Colonic mucosa (tissue), 4 donors: ENCODE data around the gene ZNF106. TPM values are rescaled to one million over a fixed set of nuclear protein-coding genes. Genes with fewer than 3 reads are reported as not detected.

Source experiments
- DNase-seq: peaks from one replicate; pipeline ENCODE4 v3.0.0-alpha.2; 2020
- H3K27ac ChIP-seq: fragments of 200-600 bp; one replicate; pipeline ENCODE4 v1.8.0; 2021
- H3K27me3 ChIP-seq: fragments of 200-600 bp; one replicate; pipeline ENCODE4 v1.8.0; 2021
- H3K36me3 ChIP-seq: fragments of 200-600 bp; one replicate; pipeline ENCODE4 v1.8.0; 2021
- H3K4me1 ChIP-seq: fragments of 200-600 bp; one replicate; pipeline ENCODE4 v1.8.0; 2021; ENCODE audit warnings: mild to moderate bottlenecking
- H3K4me3 ChIP-seq: fragments of 200-600 bp; one replicate; pipeline ENCODE4 v1.8.0; 2021
- H3K9ac ChIP-seq, 2 donors: one replicate each; pipeline ENCODE4 v1.7.0; 2013; ENCODE audit warnings: control low read depth in 2 of 2, low read depth in 2 of 2, low read length in 2 of 2
- H3K9me3 ChIP-seq: fragments of 200-600 bp; one replicate; pipeline ENCODE4 v1.8.0; 2021
- CTCF ChIP-seq: fragments of 200-600 bp; IDR thresholded peaks from one replicate; pipeline ENCODE4 v1.8.0; 2022; ENCODE audit warnings: antibody characterized with exemption, mild to moderate bottlenecking
- intact Hi-C: fragments of 100-400 bp; cut with DNase I; formaldehyde crosslinking; loops from one replicate; pipeline ENCODE4 v1.14.1; 2022
- total RNA-seq, 2 donors: library from RNA; stranded (reverse); fragmentation: NEBNext Ultra II Directional in 1 of 2; extraction: Animal tissue kit (Norgen Biotek cat#: 25700) in 1 of 2; gene quantifications; one replicate each; pipeline ENCODE4 v1.2.1, GENCODE V29; 2021
- donor health status: healthy.
- donor health status: DM: no; HTN: no; CAD: no.
- donor health status: DM: no; HTN: no; CAD: no.

The ZNF106 gene
- total RNA-seq, 2 donors from 2014 or later, result 41.9 to 46.9 TPM

GRCh38 chr15:42448281-42448680 lies 42.7 kb downstream of the ZNF106 start:
- DNase-seq, result no peak
- Histone ChIP-seq H3K27ac (no peak overlapping the region), H3K4me1 (no peaks in the 10 kb centered on the region), H3K4me3 (no peak overlapping the region), H3K9me3 (no peaks in the 10 kb centered on the region), H3K36me3 (peaks cover 5% of the 10 kb centered on the region), H3K9ac (no peak overlapping the region), H3K27me3 (no peaks in the 10 kb centered on the region)
- TF ChIP-seq CTCF, result no peak
- intact Hi-C loops, result no loop called here

GRCh38 chr15:42447599-42447998 lies 43.3 kb downstream of the ZNF106 start:
- Histone ChIP-seq H3K9ac (no peak overlapping the region), H3K4me3 (no peak overlapping the region), H3K36me3 (peaks cover 5% of the 10 kb centered on the region), H3K27ac (no peak overlapping the region), H3K9me3 (no peaks in the 10 kb centered on the region), H3K27me3 (no peaks in the 10 kb centered on the region), H3K4me1 (no peaks in the 10 kb centered on the region)
- DNase-seq, result no peak
- TF ChIP-seq CTCF, result no peak
- intact Hi-C loops, result no loop called here

- no peak for TF ChIP-seq CTCF
- Histone ChIP-seq H3K9me3 (no peaks in the 10 kb centered on the region), H3K27ac (no peak overlapping the region), H3K36me3 (no peaks in the 10 kb centered on the region), H3K4me1 (no peaks in the 10 kb centered on the region), H3K27me3 (no peaks in the 10 kb centered on the region), H3K4me3 (no peak overlapping the region), H3K9ac (no peak overlapping the region)
- intact Hi-C loops, result no loop called here
- DNase-seq, result no peak
These were observed 45.4 kb downstream of the ZNF106 start for GRCh38 chr15:42445551-42445950.

DNA sequence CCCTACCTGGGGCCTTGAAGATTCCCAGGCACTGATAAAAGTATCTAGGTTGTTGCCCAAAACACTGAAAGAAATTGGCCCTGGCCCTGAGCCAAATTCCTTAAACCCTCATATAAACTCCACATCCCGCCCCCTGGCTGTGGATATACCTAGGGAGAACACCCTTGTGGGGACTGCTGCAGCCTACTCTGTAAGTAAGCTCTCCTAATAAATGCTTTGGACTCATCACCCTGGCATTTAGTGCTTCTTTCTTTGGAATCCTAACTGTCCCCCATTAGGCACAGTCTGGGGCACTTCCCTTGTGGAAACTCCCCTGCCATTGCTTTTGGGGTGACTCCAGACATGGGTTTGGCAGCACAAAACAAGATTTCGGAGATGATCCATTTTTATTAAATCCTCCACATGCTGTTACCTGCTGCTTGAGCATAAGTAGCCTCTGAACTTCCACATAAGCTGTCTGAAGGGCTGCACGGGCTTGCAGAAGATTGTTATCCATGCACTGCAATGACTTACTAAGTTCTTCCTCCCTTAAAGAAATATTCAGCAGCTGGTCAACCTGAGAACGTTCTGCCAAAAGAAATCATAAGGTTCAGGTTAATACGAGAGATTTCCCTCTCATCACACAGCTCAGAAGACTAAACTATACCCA lies 46.4 kb downstream of the ZNF106 start:
- intact Hi-C loops, result no loop called here
- DNase-seq, result no peak
- H3K36me3 ChIP-seq, result no peaks in the 10 kb centered on the region
- H3K4me1 ChIP-seq, result no peaks in the 10 kb centered on the region
- H3K27ac ChIP-seq, result no peak overlapping the region
- H3K4me3 ChIP-seq, result no peak overlapping the region
- no peaks in the 10 kb centered on the region for H3K9me3 ChIP-seq
- no peaks in the 10 kb centered on the region for H3K27me3 ChIP-seq
- no peak overlapping the region for H3K9ac ChIP-seq
- TF ChIP-seq CTCF, result no peak

- Histone ChIP-seq H3K36me3 (peaks cover 3% of the 10 kb centered on the region), H3K27me3 (no peaks in the 10 kb centered on the region), H3K4me3 (no peak overlapping the region), H3K4me1 (no peaks in the 10 kb centered on the region), H3K9ac (no peak overlapping the region), H3K27ac (no peak overlapping the region), H3K9me3 (no peaks in the 10 kb centered on the region)
- intact Hi-C loops, result no loop called here
- no peak for TF ChIP-seq CTCF
- DNase-seq, result no peak
These were observed 63.3 kb downstream of the ZNF106 start for GRCh38 chr15:42427429-42428223.
